ENCODE data around the gene KRTAP10-2. TPM values are rescaled to one million over a fixed set of nuclear protein-coding genes. Genes with fewer than 3 reads are reported as not detected.
"Not testable (repeated sequence)": the region's sequence is repeated elsewhere in the genome, so short reads cannot be mapped to it uniquely, and the experiment has no call there.

KRTAP10-2 gene
- total RNA-seq, 1 experiment from 2014 or later = not detected

GRCh38 chr21:44593598-44594405 lies 42.5 kb upstream of the KRTAP10-2 start:
- Mint-ChIP-seq H3K27ac (ENCODE audit: unreplicated experiment) (no peak overlapping the region), H3K27me3 (ENCODE audit: unreplicated experiment) (peaks cover 93% of the 10 kb centered on the region), H3K36me3 (ENCODE audit: insufficient read depth, unreplicated experiment) (peaks cover 5% of the 10 kb centered on the region), H3K9me3 (ENCODE audit: low read depth, unreplicated experiment) (no peaks in the 10 kb centered on the region), H3K4me3 (ENCODE audit: low read depth, unreplicated experiment) (no peak overlapping the region), H3K4me1 (ENCODE audit: low read depth, unreplicated experiment) (no peaks in the 10 kb centered on the region)
- intact Hi-C loops (cut with micrococcal nuclease; ENCODE audit: unreplicated experiment) = no loop called here
- no peak for DNase-seq
- CTCF ChIA-PET = no interaction called here
- no peak for TF ChIP-seq CTCF (IDR thresholded peaks at IDR 0.05; ENCODE audit: unreplicated experiment)
- no TSS peak for BruUV-seq (replicated peaks)

GRCh38 chr21:44592446-44593311 lies 41.4 kb upstream of the KRTAP10-2 start, which contains the start of gene KRTAP10-6:
Gene KRTAP10-6 (minus strand): TSS chr21:44592505. CDS start chr21:44592484, 21 bp downstream.
- intact Hi-C loops (cut with micrococcal nuclease; ENCODE audit: unreplicated experiment) = no loop called here
- no TSS peak for BruUV-seq (replicated peaks)
- peak within 1 kb of the TSS; percentile 52 for H3K4me3 Mint-ChIP-seq (ENCODE audit: low read depth, unreplicated experiment)
- no peaks in the 10 kb centered on the region for H3K4me1 Mint-ChIP-seq (ENCODE audit: low read depth, unreplicated experiment)
- H3K27ac Mint-ChIP-seq (ENCODE audit: unreplicated experiment) = no peak within 1 kb of the TSS
- peaks cover 5% of the 10 kb centered on the region for H3K36me3 Mint-ChIP-seq (ENCODE audit: insufficient read depth, unreplicated experiment)
- no peak for TF ChIP-seq CTCF (IDR thresholded peaks at IDR 0.05; ENCODE audit: unreplicated experiment)
- H3K9me3 Mint-ChIP-seq (ENCODE audit: low read depth, unreplicated experiment) = no peaks in the 10 kb centered on the region
- DNase-seq = no peak
- CTCF ChIA-PET = interaction anchor here (0.8 to 1.3 kb wide), 2 partner anchors 19 to 42 kb away, joined by 3 read pairs; partner anchors contain the start of gene KRTAP10-4
- H3K27me3 Mint-ChIP-seq (ENCODE audit: unreplicated experiment) = peaks cover 82% of the 10 kb centered on the region

- peak overlapping the region; percentile 52 for H3K4me3 Mint-ChIP-seq (ENCODE audit: low read depth, unreplicated experiment)
- intact Hi-C loops (cut with micrococcal nuclease; ENCODE audit: unreplicated experiment); H3K4me1 Mint-ChIP-seq (ENCODE audit: low read depth, unreplicated experiment); H3K36me3 Mint-ChIP-seq (ENCODE audit: insufficient read depth, unreplicated experiment); DNase-seq; H3K27ac Mint-ChIP-seq (ENCODE audit: unreplicated experiment); BruUV-seq (replicated peaks); H3K9me3 Mint-ChIP-seq (ENCODE audit: low read depth, unreplicated experiment): not testable (repeated sequence)
- peaks cover 80% of the 10 kb centered on the region for H3K27me3 Mint-ChIP-seq (ENCODE audit: unreplicated experiment)
- CTCF ChIA-PET = interaction anchor here (0.8 kb wide), 1 partner anchor 18 kb away, joined by 3 read pairs; the partner anchor contains the start of gene KRTAP10-4
These were observed 40.5 kb upstream of the KRTAP10-2 start for GRCh38 chr21:44591801-44592130.

- peaks cover 82% of the 10 kb centered on the region for H3K27me3 Mint-ChIP-seq (ENCODE audit: unreplicated experiment)
- H3K36me3 Mint-ChIP-seq (ENCODE audit: insufficient read depth, unreplicated experiment); DNase-seq; CTCF ChIA-PET; H3K4me1 Mint-ChIP-seq (ENCODE audit: low read depth, unreplicated experiment); H3K27ac Mint-ChIP-seq (ENCODE audit: unreplicated experiment); intact Hi-C loops (cut with micrococcal nuclease; ENCODE audit: unreplicated experiment); BruUV-seq (replicated peaks); H3K9me3 Mint-ChIP-seq (ENCODE audit: low read depth, unreplicated experiment): not testable (repeated sequence)
- peak overlapping the region; percentile 52 for H3K4me3 Mint-ChIP-seq (ENCODE audit: low read depth, unreplicated experiment)
These were observed 39.8 kb upstream of the KRTAP10-2 start for GRCh38 chr21:44590897-44591800.
